Measurements from ENCODE around the gene ZNF662.

- TF ChIP-seq POLR2A (IDR thresholded peaks at IDR 0.05) (no peak), CTCF (IDR thresholded peaks at IDR 0.05) (no peak)
Observed at GRCh38 chr3:42923606-42924005, 17.7 kb downstream of the ZNF662 start.

Measured in esophagus squamous epithelium (tissue), 4 donors.